HepG2 (cell line): ENCODE measurements around the gene PLK3. TPM values are rescaled to one million over a fixed set of nuclear protein-coding genes. Genes with fewer than 3 reads are reported as not detected.

ENCODE experiments used
- CREBL2 ChIP-seq: sonication (generic); formaldehyde crosslinking; IDR thresholded peaks from 2 replicates; pipeline ENCODE4 v1.8.1; 2023; ENCODE audit warnings: missing genetic modification reagents, mild to moderate bottlenecking, borderline replicate concordance
- ELF1 ChIP-seq: sonication (generic); formaldehyde crosslinking; IDR thresholded peaks from 2 replicates; pipeline ENCODE4 v1.4.0; 2020; ENCODE audit warnings: missing genetic modification reagents
- ELF3 ChIP-seq: IDR thresholded peaks from 2 replicates; pipeline ENCODE4 v1.6.1; 2016; ENCODE audit warnings: missing genetic modification reagents, missing compliant biosample characterization
- GFI1 ChIP-seq: sonication (generic); formaldehyde crosslinking; IDR thresholded peaks from 2 replicates; pipeline ENCODE4 v1.5.0; 2020; ENCODE audit warnings: missing genetic modification reagents, mild to moderate bottlenecking, borderline replicate concordance
- HMGA1 ChIP-seq: sonication (generic); formaldehyde crosslinking; conservative IDR thresholded peaks from 2 replicates; pipeline ENCODE4 v1.4.0; 2020; ENCODE audit warnings: missing genetic modification reagents
- HOXA5 ChIP-seq: sonication (generic); formaldehyde crosslinking; IDR thresholded peaks from 2 replicates; pipeline ENCODE4 v1.4.0; 2020; ENCODE audit warnings: missing genetic modification reagents
- KDM6A ChIP-seq: IDR thresholded peaks from 2 replicates; pipeline ENCODE4 v1.6.1; 2016; ENCODE audit warnings: low read depth
- MBNL3 ChIP-seq: fragments of 250-450 bp; sonication (Bioruptor Pico); conservative IDR thresholded peaks from 2 replicates; pipeline ENCODE4 v1.8.0; 2022; ENCODE audit warnings: mild to moderate bottlenecking, inconsistent platforms
- PCBP1 ChIP-seq: fragments of 200-400 bp; formaldehyde crosslinking; IDR thresholded peaks from 2 replicates; pipeline ENCODE4 v1.6.1; 2017; ENCODE audit warnings: mild to moderate bottlenecking, low read depth, low read length, borderline replicate concordance
- PHF20 ChIP-seq: sonication (generic); formaldehyde crosslinking; IDR thresholded peaks from 2 replicates; pipeline ENCODE4 v1.5.0; 2020; ENCODE audit warnings: mild to moderate bottlenecking, missing genetic modification reagents
- RELA ChIP-seq: sonication (generic); formaldehyde crosslinking; IDR thresholded peaks from 2 replicates; pipeline ENCODE4 v1.4.0; 2020; ENCODE audit warnings: missing genetic modification reagents
- SRSF9 ChIP-seq: fragments of 200-400 bp; formaldehyde crosslinking; IDR thresholded peaks from 2 replicates; pipeline ENCODE4 v1.6.1; 2018; ENCODE audit warnings: borderline replicate concordance, mild to moderate bottlenecking, low read depth, low read length; ENCODE audit not compliant: insufficient read depth, poor library complexity, severe bottlenecking
- STAT5B ChIP-seq: sonication (generic); formaldehyde crosslinking; IDR thresholded peaks from 2 replicates; pipeline ENCODE4 v1.4.0; 2020; ENCODE audit warnings: missing genetic modification reagents
- TRIM24 ChIP-seq: sonication (generic); formaldehyde crosslinking; IDR thresholded peaks from 2 replicates; pipeline ENCODE4 v1.8.0; 2022; ENCODE audit warnings: mild to moderate bottlenecking, missing genetic modification reagents
- ZFP82 ChIP-seq: sonication (generic); formaldehyde crosslinking; IDR thresholded peaks from 2 replicates; pipeline ENCODE4 v1.5.1; 2020; ENCODE audit warnings: mild to moderate bottlenecking, missing genetic modification reagents, borderline replicate concordance
- ZFY ChIP-seq: sonication (generic); formaldehyde crosslinking; IDR thresholded peaks from 2 replicates; pipeline ENCODE4 v1.4.0; 2020; ENCODE audit warnings: missing genetic modification reagents
- ZNF230 ChIP-seq: sonication (generic); formaldehyde crosslinking; IDR thresholded peaks from 2 replicates; pipeline ENCODE4 v1.4.0; 2020; ENCODE audit warnings: mild to moderate bottlenecking, missing genetic modification reagents
- ZNF251 ChIP-seq: sonication (generic); formaldehyde crosslinking; IDR thresholded peaks from 2 replicates; pipeline ENCODE4 v1.9.0; 2021; ENCODE audit warnings: mild to moderate bottlenecking, missing genetic modification reagents
- ZNF574 ChIP-seq: sonication (generic); formaldehyde crosslinking; IDR thresholded peaks from 2 replicates; pipeline ENCODE4 v1.4.0; 2020; ENCODE audit warnings: missing genetic modification reagents
- polyA plus RNA-seq, 8 experiments: library from polyadenylated mRNA; depleted of rRNA in 3 of 8; stranded (reverse) in 7 of 8; unstranded in 1 of 8; fragments of >200 nt; fragmentation: Illumina TruSeq in 4 of 8; extraction: Trizol in 4 of 8; gene quantifications; 2 replicates each; pipeline versions ENCODE4 v1.2.1 to v1.2.3, GENCODE V29; 2011 to 2016; ENCODE audit warnings: low read depth in 4 of 8, missing spikeins in 1 of 8, mixed read lengths in 1 of 8; ENCODE audit not compliant: insufficient read depth in 1 of 8
- total RNA-seq, 5 experiments: library from RNA; depleted of rRNA; stranded (reverse); fragments of >200 nt; fragmentation: Illumina TruSeq; extraction: Trizol; gene quantifications; 2 replicates each; pipeline ENCODE4 v1.2.3, GENCODE V29; 2016; ENCODE audit warnings: low read depth in 1 of 5

PLK3 gene
- total and polyA plus RNA-seq, 2 of the 13 experiments (the other 11 are each of a cell fraction or from before 2014, with no cell fraction given): 9.8 to 16.9 TPM

- TF ChIP-seq ELF1 (CRISPR knock-in tag) (peak; percentile 41), TRIM24 (CRISPR knock-in tag) (no peak), PCBP1 (peak; percentile 88), ELF3 (CRISPR knock-in tag) (peak; percentile 46), SRSF9 (no peak), ZNF251 (CRISPR knock-in tag) (no peak; the same call in 1 of the 2 replicates), ZNF574 (peak; percentile 72), KDM6A (CRISPR knock-in tag) (peak; percentile 40), ZNF230 (CRISPR knock-in tag) (peak; percentile 95; the same call in 1 of the 2 replicates), ZFP82 (CRISPR knock-in tag) (peak; percentile 84; the same call in 1 of the 2 replicates), HOXA5 (CRISPR knock-in tag) (no peak; the same call in 1 of the 2 replicates), STAT5B (CRISPR knock-in tag) (no peak), GFI1 (CRISPR knock-in tag) (peak; percentile 64; the same call in 1 of the 2 replicates), PHF20 (CRISPR knock-in tag) (peak; percentile 63), ZFY (CRISPR knock-in tag) (peak; percentile 88), HMGA1 (CRISPR knock-in tag) (no peak), MBNL3 (CRISPR knock-in tag) (no peak), CREBL2 (CRISPR knock-in tag) (no peak), RELA (CRISPR knock-in tag) (peak; percentile 53; the same call in 1 of the 2 replicates)
Observed at GRCh38 chr1:44799770-44800584, at the start of gene PLK3 (continued).
